ENCODE measurements around the gene MRPS9. TPM values are rescaled to one million over a fixed set of nuclear protein-coding genes. Genes with fewer than 3 reads are reported as not detected.

Gene MRPS9
- total RNA-seq, 1 donor from 2014 or later = 23.9 TPM

Other genes with a start within 250 kb of the MRPS9 start
- not detected in 2 replicates for gene POU3F3, start 184.0 kb upstream of the MRPS9 start, total RNA-seq
- not detected in 2 replicates for gene GPR45, start 203.7 kb downstream of the MRPS9 start, total RNA-seq

Measured in myocyte (in vitro differentiated cells).